Upper lobe of left lung (tissue), 4 donors: ENCODE measurements around the gene GPATCH3.

ENCODE experiments used
- CTCF ChIP-seq, 6 experiments: fragments of 450-650 bp in 4 of 6; fragments of 200-600 bp in 2 of 6; sonication (generic) in 2 of 6; IDR thresholded peaks; one replicate each; pipeline ENCODE4 v1.5.1; 2016 to 2019; ENCODE audit warnings: antibody characterized with exemption in 6 of 6
- EP300 ChIP-seq, 4 donors: sonication (generic); formaldehyde crosslinking; IDR thresholded peaks; one replicate each; pipeline ENCODE4 v1.5.1; 2017; ENCODE audit warnings: antibody characterized with exemption in 4 of 4, control low read depth in 2 of 4
- POLR2A ChIP-seq, 4 donors: fragments of 450-650 bp; IDR thresholded peaks; one replicate each; pipeline ENCODE4 v1.5.1; 2016 to 2017; ENCODE audit warnings: antibody characterized with exemption in 4 of 4, mild to moderate bottlenecking in 2 of 4
- POLR2AphosphoS5 ChIP-seq, 2 donors: sonication (generic); formaldehyde crosslinking; IDR thresholded peaks; one replicate each; pipeline ENCODE4 v1.5.1; 2017; ENCODE audit warnings: antibody characterized with exemption in 2 of 2

- no peak for TF ChIP-seq CTCF (IDR thresholded peaks at IDR 0.05)
- no peak for TF ChIP-seq POLR2A (IDR thresholded peaks at IDR 0.05)
- TF ChIP-seq POLR2AphosphoS5 (IDR thresholded peaks at IDR 0.05) = no peak
- no peak for TF ChIP-seq EP300 (IDR thresholded peaks at IDR 0.05)
Observed at GRCh38 chr1:26922431-26922729, 22.1 kb upstream of the GPATCH3 start.
